MG63 (cell line): ENCODE data around the gene RAC3. TPM values are rescaled to one million over a fixed set of nuclear protein-coding genes. Genes with fewer than 3 reads are reported as not detected.
A peak's percentile ranks its signal among the peaks of the same experiment; 100 is the strongest.

Experiments used
- DNase-seq: peaks from one replicate; pipeline ENCODE4 v3.0.0-alpha.2; 2020
- H3K27me3 ChIP-seq: fragments of 250-450 bp; sonication (Bioruptor Pico); 2 replicates; pipeline ENCODE4 v1.5.1; 2020; ENCODE audit warnings: mild to moderate bottlenecking, moderate library complexity
- H3K36me3 ChIP-seq: fragments of 250-450 bp; sonication (Bioruptor Pico); 2 replicates; pipeline ENCODE4 v1.5.1; 2020; ENCODE audit warnings: mild to moderate bottlenecking, moderate library complexity
- H3K4me3 ChIP-seq: fragments of 250-450 bp; sonication (Bioruptor Pico); 2 replicates; pipeline ENCODE4 v1.5.1; 2020; ENCODE audit warnings: mild to moderate bottlenecking, moderate library complexity
- H3K9me3 ChIP-seq: fragments of 250-450 bp; sonication (Bioruptor Pico); 2 replicates; pipeline ENCODE4 v1.5.1; 2020; ENCODE audit warnings: mild to moderate bottlenecking, moderate library complexity
- total RNA-seq: library from RNA; depleted of rRNA; stranded (reverse); fragments of >200 nt; shearing (Covaris generic); gene quantifications from 2 replicates; pipeline ENCODE4 v1.2.3, GENCODE V29; 2014; ENCODE audit warnings: low replicate concordance

RAC3 gene
- total RNA-seq, 1 experiment from 2014 or later, result 18.4 TPM

- Histone ChIP-seq H3K9me3 (no peaks in the 10 kb centered on the region), H3K36me3 (peaks cover 24% of the 10 kb centered on the region), H3K4me3 (no peak overlapping the region), H3K27me3 (no peaks in the 10 kb centered on the region)
- DNase-seq, result no peak
Observed at GRCh38 chr17:81996757-81997441, 34.6 kb upstream of the RAC3 start.

DNA sequence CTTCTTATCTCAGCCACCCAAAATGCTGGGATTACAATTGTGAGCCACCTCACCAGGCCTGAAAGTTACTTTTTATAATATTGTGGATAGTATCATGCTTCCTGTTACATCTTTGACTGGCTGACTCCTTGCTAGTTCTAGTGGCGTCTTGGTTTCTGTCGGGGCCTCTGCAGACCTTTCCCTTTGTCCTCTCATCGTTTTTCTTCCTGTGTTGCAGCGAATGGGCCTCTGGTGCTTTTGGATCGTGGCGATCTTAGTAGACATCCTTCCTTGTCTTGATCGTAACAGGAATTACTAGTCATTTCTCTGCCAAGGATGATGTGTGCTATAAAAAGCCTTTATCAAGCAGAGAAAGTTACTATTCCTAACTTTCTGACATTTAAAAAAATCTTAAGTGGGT, 33.3 kb upstream of the RAC3 start:
- Histone ChIP-seq H3K4me3 (no peak overlapping the region), H3K9me3 (no peaks in the 10 kb centered on the region), H3K27me3 (no peaks in the 10 kb centered on the region), H3K36me3 (peaks cover 21% of the 10 kb centered on the region)
- DNase-seq, result no peak

DNA sequence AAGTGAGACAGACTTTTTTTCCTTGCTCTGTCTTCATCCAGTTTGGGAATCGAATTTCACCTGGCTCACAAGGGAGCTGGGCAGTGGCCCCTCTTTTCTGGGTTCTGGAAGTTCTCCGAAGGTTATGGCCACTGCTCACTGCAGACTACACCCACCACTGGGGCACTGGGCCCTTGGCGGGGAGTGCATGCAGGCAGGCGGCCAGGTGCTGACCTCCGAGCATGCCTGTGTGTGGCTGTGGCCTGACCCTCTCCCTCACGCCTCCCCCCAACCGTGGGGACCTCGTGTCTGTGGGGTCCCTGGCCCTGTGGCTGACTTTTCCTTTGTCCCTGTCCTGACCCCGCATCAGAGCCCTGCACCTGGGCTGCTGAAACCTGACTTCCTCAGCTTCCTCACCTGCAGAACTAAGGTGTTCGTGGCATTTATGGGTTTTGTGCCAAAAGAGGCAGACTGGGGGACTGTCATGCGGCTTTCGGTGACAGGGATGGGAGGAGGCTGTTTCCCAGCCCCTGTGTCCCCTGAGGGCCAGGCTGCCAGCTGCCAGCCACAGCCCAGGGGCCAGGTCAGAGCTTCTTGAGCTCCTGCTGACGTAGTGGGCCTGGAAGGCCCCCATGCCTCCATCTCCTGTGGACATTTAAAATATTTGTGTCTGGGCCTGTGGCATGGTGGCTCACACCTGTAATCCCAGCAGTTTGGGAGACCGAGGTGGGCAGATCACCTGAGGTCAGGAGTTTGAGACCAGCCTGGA, 32.6 kb upstream of the RAC3 start:
- Histone ChIP-seq H3K9me3 (no peaks in the 10 kb centered on the region), H3K27me3 (no peaks in the 10 kb centered on the region), H3K4me3 (no peak overlapping the region), H3K36me3 (peaks cover 15% of the 10 kb centered on the region)
- no peak for DNase-seq

DNA sequence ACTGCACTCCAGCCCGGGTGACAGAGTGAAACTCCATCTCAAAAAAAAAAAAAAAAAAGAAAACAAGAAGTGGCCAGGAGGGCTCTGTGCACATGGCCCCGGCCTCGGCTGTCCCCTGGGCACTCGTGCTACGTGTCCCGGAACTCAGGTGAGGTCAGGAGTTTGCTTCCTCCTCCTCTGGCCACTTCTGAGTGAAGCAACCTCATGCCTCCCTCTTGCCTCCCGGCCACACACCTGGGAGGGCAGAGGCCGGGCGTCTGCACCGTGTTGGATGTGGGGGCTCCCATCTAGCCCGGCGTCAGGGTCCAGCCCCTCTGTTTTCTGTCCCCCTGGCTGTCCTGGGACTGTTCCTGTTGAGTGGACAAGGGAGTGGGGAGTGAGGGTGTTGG, 31.9 kb upstream of the RAC3 start:
- no peak for DNase-seq
- Histone ChIP-seq H3K9me3 (no peaks in the 10 kb centered on the region), H3K36me3 (peaks cover 15% of the 10 kb centered on the region), H3K27me3 (no peaks in the 10 kb centered on the region), H3K4me3 (no peak overlapping the region)

DNA sequence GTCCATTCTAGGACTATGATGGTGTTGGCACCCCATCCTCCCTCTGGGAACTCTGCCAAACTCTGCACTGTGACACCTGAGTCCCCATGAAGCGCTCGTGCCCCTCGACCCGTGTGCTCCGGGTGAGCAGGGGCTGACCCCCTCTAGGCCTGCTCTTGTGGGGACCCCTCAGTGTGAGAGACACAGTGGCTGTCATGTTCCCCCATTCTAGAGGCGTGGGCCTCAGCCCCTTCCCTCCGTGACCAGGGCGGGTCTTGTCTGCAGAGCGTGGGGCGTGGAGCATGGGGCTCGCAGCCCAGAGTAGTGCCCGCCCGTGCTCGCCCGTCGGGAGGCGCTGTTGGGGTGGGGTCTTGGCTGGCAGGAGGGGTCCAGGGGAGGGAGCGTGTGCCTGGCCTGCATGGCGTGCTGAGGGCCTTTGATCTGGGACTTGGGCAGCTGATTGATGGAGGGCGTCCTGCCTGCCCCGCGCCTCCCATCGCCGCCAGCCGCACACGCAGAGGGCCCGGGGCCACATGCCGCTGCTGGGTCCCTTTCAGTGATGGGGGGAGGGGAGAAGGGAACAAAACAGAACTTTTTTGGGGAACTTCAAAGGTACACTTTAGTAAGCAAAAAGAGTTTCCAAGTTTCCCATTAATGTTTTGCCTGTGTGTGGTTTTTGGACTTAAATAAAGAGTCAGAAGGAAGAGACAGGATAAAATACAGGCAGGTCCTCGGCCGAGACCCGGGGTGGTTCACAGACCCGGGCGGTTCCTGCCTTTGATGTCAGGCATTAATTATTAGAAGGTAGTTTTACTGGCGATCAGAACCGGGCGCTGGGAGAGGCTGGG, 31.3 kb upstream of the RAC3 start:
- no peak overlapping the region for H3K4me3 ChIP-seq
- H3K27me3 ChIP-seq, result no peaks in the 10 kb centered on the region
- H3K9me3 ChIP-seq, result no peaks in the 10 kb centered on the region
- no peak for DNase-seq
- peaks cover 8% of the 10 kb centered on the region for H3K36me3 ChIP-seq

- Histone ChIP-seq H3K4me3 (no peak overlapping the region), H3K36me3 (peaks cover 7% of the 10 kb centered on the region), H3K9me3 (no peaks in the 10 kb centered on the region), H3K27me3 (no peaks in the 10 kb centered on the region)
- DNase-seq, result no peak
Observed at GRCh38 chr17:82000803-82001570, 30.5 kb upstream of the RAC3 start.

DNA sequence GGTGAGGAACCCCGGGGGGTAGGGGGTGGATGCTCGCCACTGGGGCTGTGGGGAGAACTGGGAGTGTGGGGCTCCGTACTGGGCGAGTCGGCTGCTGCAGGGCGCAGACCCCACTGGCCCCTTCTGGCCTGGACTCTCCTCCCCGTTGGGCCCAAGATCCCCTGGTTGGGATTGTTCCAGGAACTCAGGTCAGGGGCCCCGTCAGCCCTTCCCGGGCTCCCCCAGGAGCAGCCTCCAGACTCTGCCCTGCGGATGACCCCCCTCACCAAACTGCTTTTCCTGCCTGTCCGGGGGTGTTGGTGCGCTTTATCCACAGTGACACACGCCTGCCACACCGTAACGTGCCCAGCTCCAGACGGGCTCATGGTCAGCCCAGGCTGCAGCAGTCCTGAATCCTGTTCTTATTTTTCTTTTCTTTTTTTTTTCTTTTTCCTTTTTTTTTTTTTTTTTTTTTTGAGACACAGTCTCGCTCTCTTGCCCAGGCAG, 29.9 kb upstream of the RAC3 start:
- Histone ChIP-seq H3K27me3 (no peaks in the 10 kb centered on the region), H3K36me3 (peaks cover 7% of the 10 kb centered on the region), H3K4me3 (no peak overlapping the region), H3K9me3 (no peaks in the 10 kb centered on the region)
- DNase-seq, result no peak

- Histone ChIP-seq H3K9me3 (no peaks in the 10 kb centered on the region), H3K27me3 (no peaks in the 10 kb centered on the region), H3K4me3 (no peak overlapping the region), H3K36me3 (peaks cover 11% of the 10 kb centered on the region)
- peak; percentile 99 for DNase-seq
Observed at GRCh38 chr17:82003411-82004381, 27.8 kb upstream of the RAC3 start.

DNA sequence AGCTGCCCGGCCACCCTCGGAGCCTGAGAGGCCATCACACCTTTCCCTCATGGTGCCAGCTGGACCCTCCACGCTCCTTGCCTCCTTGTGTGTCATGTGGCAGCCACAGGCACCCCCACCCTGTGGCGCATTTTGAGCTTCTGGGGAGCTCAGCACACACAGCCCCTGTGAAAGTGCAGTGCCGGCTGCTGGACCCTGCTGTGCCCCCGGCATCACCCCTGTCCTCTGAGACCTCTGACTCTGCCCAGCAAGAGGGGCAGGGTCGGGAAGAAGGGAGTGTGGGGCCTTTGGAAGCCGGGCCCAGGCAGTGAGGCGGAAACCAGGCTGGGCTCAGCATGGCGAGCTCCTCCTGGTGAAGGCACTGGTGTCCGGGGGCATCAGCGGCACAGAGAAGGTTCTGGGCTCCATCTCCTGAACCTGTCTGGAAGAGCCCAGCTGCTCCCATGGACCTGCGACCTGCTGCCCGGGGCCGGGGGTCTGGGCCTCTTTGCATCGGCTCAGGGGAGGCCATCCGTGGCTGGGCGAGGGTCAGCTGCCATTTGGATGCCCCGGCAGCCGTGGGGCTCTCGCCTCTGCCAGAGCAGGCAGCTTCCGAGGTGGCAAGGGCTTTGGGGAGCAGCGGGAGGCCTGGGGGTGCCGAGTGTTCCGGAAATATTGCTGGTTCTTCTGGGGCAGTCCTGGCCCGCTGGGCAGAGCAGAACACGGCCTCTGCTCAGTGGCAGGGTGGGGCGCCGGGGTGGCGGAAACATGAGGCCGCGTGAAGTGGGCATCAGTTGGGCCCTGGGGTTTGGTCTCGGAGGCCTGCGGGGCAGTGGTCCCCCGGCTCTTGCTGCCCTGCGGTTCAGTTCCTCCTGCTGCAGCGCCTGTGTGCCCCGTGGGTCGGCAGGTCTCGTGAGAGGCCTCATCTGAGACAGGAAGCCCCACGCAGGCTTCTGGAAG, 26.7 kb upstream of the RAC3 start:
- H3K9me3 ChIP-seq, result no peaks in the 10 kb centered on the region
- DNase-seq, result no peak
- no peaks in the 10 kb centered on the region for H3K27me3 ChIP-seq
- H3K4me3 ChIP-seq, result no peak overlapping the region
- H3K36me3 ChIP-seq, result peaks cover 11% of the 10 kb centered on the region

DNA sequence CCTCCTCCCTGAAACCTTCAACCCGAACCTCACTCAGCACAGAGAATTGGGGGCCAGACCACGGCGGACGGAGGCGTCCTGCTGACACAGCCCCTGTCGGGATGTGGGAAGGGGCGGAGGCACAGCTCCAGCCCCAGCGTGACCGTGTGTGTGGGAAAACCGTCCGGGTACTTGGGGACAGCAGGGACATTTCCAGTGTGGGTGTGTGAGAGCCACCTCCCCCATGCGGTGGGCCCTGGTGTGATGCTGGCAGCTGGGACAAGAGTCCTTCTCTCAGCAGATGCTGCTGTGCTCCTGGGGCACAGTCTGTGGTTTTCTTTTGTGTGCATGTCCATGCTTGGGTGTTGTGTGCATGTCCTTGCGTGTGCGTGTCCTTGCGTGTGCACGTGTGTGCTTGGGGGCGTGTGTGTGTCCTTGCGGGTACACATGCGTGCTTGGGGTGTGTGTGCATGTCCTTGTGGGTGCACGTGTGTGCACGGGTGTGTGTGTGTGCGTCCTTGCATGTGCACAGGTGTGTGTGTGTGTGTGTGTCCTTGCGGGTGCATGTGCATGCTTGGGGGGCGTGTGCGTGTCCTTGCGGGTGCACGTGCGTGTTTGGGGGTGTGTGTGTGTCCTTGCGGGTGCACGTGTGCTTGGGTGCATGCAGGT, 25.7 kb upstream of the RAC3 start:
- H3K4me3 ChIP-seq, result no peak overlapping the region
- H3K27me3 ChIP-seq, result no peaks in the 10 kb centered on the region
- H3K36me3 ChIP-seq, result peaks cover 11% of the 10 kb centered on the region
- DNase-seq, result no peak
- no peaks in the 10 kb centered on the region for H3K9me3 ChIP-seq

- no peak overlapping the region for H3K4me3 ChIP-seq
- H3K27me3 ChIP-seq, result no peaks in the 10 kb centered on the region
- H3K36me3 ChIP-seq, result peaks cover 11% of the 10 kb centered on the region
- peak; percentile 85 for DNase-seq
- H3K9me3 ChIP-seq, result no peaks in the 10 kb centered on the region
Observed at GRCh38 chr17:82006468-82007227, 24.8 kb upstream of the RAC3 start.

GRCh38 chr17:82007228-82007494, 24.3 kb upstream of the RAC3 start:
- Histone ChIP-seq H3K9me3 (no peaks in the 10 kb centered on the region), H3K27me3 (no peaks in the 10 kb centered on the region), H3K4me3 (no peak overlapping the region), H3K36me3 (peaks cover 11% of the 10 kb centered on the region)
- no peak for DNase-seq

GRCh38 chr17:82007495-82008257, 23.8 kb upstream of the RAC3 start:
- no peak for DNase-seq
- Histone ChIP-seq H3K36me3 (peaks cover 11% of the 10 kb centered on the region), H3K27me3 (no peaks in the 10 kb centered on the region), H3K9me3 (no peaks in the 10 kb centered on the region), H3K4me3 (no peak overlapping the region)
